A549 (cell line): ENCODE measurements around the gene RBKS. TPM values are rescaled to one million over a fixed set of nuclear protein-coding genes. Genes with fewer than 3 reads are reported as not detected.

Source experiments
- ATAC-seq, 2 experiments: fragments of 200-7000 bp in 1 of 2; fragments of >200 bp in 1 of 2; cut with Nextera tagmentation in 1 of 2; cut with Tn5 transposase in 1 of 2; 3 replicates each; pipeline versions ENCODE4 v1.8.0 to v1.9.1; 2018 to 2020; ENCODE audit warnings: mild to moderate bottlenecking in 1 of 2, moderate library complexity in 1 of 2
- CTCF ChIA-PET: fragments of 300-600 bp; sonication (Branson Sonifier 250); formaldehyde crosslinking; extraction: SDS; loops from one replicate; lab custom pipeline; 2021; ENCODE audit warnings: antibody characterized with exemption, inconsistent platforms; lab: Yijun Ruan, JAX
- POLR2A ChIA-PET: fragments of 350-600 bp; formaldehyde crosslinking; extraction: SDS; loops from one replicate; lab custom pipeline; 2021; ENCODE audit warnings: antibody characterized with exemption, inconsistent platforms; lab: Yijun Ruan, JAX
- DNase-seq, 2 experiments: peaks; one replicate each; pipeline versions ENCODE4 v3.0.0 to v3.0.0-alpha.2; 2011 to 2016; ENCODE audit warnings: low read depth in 1 of 2, low spot score in 1 of 2
- FAIRE-seq: peaks from 2 replicates; lab custom pipeline; 2011; peaks lifted over from hg19 to GRCh38; lab: Jason Lieb, UNC
- H3K27ac ChIP-seq, 2 experiments: fragments of >200 bp; sonication (Bioruptor Twin); formaldehyde crosslinking; 3 replicates each; pipeline ENCODE4 v1.5.1; 2016 to 2017
- H3K4me1 ChIP-seq: fragments of >200 bp; sonication (Bioruptor Twin); formaldehyde crosslinking; 3 replicates; pipeline ENCODE4 v1.6.1; 2016
- H3K4me2 ChIP-seq: fragments of >200 bp; sonication (Bioruptor Twin); formaldehyde crosslinking; 3 replicates; pipeline ENCODE4 v1.6.1; 2016
- H3K4me3 ChIP-seq: fragments of >200 bp; sonication (Bioruptor Twin); formaldehyde crosslinking; 3 replicates; pipeline ENCODE4 v1.5.1; 2016
- H3K9me3 ChIP-seq: fragments of >200 bp; sonication (Bioruptor Twin); formaldehyde crosslinking; 3 replicates; pipeline ENCODE4 v1.6.1; 2016
- EP300 ChIP-seq, 2 experiments: fragments of >200 bp; sonication (Bioruptor Twin); formaldehyde crosslinking; IDR thresholded peaks; 2 replicates in 1 of 2; 3 replicates in 1 of 2; pipeline ENCODE4 v1.6.1; 2016 to 2017
- ESRRA ChIP-seq: fragments of 150-350 bp; IDR thresholded peaks from 2 replicates; pipeline ENCODE4 v1.6.1; 2014; ENCODE audit warnings: mild to moderate bottlenecking, low read length, borderline replicate concordance
- FOSB ChIP-seq: fragments of 250-450 bp; sonication (Bioruptor Pico); IDR thresholded peaks from 2 replicates; pipeline ENCODE4 v1.5.0; 2020; ENCODE audit warnings: mild to moderate bottlenecking, moderate library complexity
- FOSL2 ChIP-seq, 2 experiments: fragments of 450-650 bp in 1 of 2; fragments of >200 bp in 1 of 2; sonication (Bioruptor Twin) in 1 of 2; formaldehyde crosslinking; IDR thresholded peaks; 2 replicates each; pipeline versions ENCODE4 v1.5.0 to v1.6.1; 2016 to 2020; ENCODE audit warnings: mild to moderate bottlenecking in 1 of 2, moderate library complexity in 1 of 2
- GATA3 ChIP-seq: IDR thresholded peaks from 2 replicates; pipeline ENCODE4 v1.6.1; 2012; ENCODE audit warnings: borderline replicate concordance
- HOXA7 ChIP-seq: fragments of 250-450 bp; sonication (Bioruptor Pico); IDR thresholded peaks from 2 replicates; pipeline ENCODE4 v1.5.0; 2020; ENCODE audit warnings: mild to moderate bottlenecking, moderate library complexity
- HOXB13 ChIP-seq: fragments of 250-450 bp; sonication (Bioruptor Pico); IDR thresholded peaks from 2 replicates; pipeline ENCODE4 v1.5.0; 2020; ENCODE audit warnings: low read depth, mild to moderate bottlenecking, moderate library complexity
- HOXB5 ChIP-seq: fragments of 250-450 bp; sonication (Bioruptor Pico); IDR thresholded peaks from 2 replicates; pipeline ENCODE4 v1.5.0; 2020; ENCODE audit warnings: mild to moderate bottlenecking, moderate library complexity
- JUN ChIP-seq, 2 experiments: fragments of >200 bp; sonication (Bioruptor Twin); formaldehyde crosslinking; IDR thresholded peaks; 2 replicates in 1 of 2; 3 replicates in 1 of 2; pipeline ENCODE4 v1.6.1; 2016 to 2017
- JUNB ChIP-seq: fragments of >200 bp; sonication (Bioruptor Twin); formaldehyde crosslinking; IDR thresholded peaks from 2 replicates; pipeline ENCODE4 v1.6.1; 2016
- KDM1A ChIP-seq: fragments of 200-600 bp; sonication (generic); IDR thresholded peaks from 2 replicates; pipeline ENCODE4 v1.6.1; 2016; ENCODE audit warnings: low read depth, mild to moderate bottlenecking
- KDM5A ChIP-seq: fragments of 200-600 bp; sonication (generic); IDR thresholded peaks from 2 replicates; pipeline ENCODE4 v1.6.1; 2016; ENCODE audit warnings: antibody characterized with exemption, mild to moderate bottlenecking
- MAZ ChIP-seq: fragments of 150-350 bp; IDR thresholded peaks from 2 replicates; pipeline ENCODE4 v1.6.1; 2014; ENCODE audit warnings: antibody characterized with exemption, low read depth, low read length, borderline replicate concordance
- MYC ChIP-seq: IDR thresholded peaks from 2 replicates; pipeline ENCODE4 v1.6.1; 2012; ENCODE audit warnings: mild to moderate bottlenecking, inconsistent platforms, low read length, improper control_type of control experiment, borderline replicate concordance
- NR3C1 ChIP-seq: fragments of >200 bp; sonication (Bioruptor Twin); formaldehyde crosslinking; IDR thresholded peaks from 3 replicates; pipeline ENCODE4 v1.6.1; 2017
- PHF8 ChIP-seq: fragments of 200-600 bp; sonication (generic); IDR thresholded peaks from 2 replicates; pipeline ENCODE4 v1.6.1; 2016; ENCODE audit warnings: low read depth, mild to moderate bottlenecking, antibody characterized with exemption, moderate library complexity, borderline replicate concordance
- POLR2AphosphoS2 ChIP-seq: conservative IDR thresholded peaks from 2 replicates; pipeline ENCODE4 v1.6.1; 2012; ENCODE audit warnings: low read length, improper control_type of control experiment, inconsistent platforms
- RNF2 ChIP-seq: fragments of 200-600 bp; sonication (generic); IDR thresholded peaks from 2 replicates; pipeline ENCODE4 v1.6.1; 2016; ENCODE audit warnings: low read depth, mild to moderate bottlenecking, antibody characterized with exemption, moderate library complexity, borderline replicate concordance
- SMC3 ChIP-seq: fragments of >200 bp; sonication (Bioruptor Twin); formaldehyde crosslinking; IDR thresholded peaks from 3 replicates; pipeline ENCODE4 v1.6.1; 2018; ENCODE audit warnings: inconsistent platforms
- TFCP2L1 ChIP-seq: fragments of 250-450 bp; sonication (Bioruptor Pico); IDR thresholded peaks from 2 replicates; pipeline ENCODE4 v1.5.0; 2021; ENCODE audit warnings: mild to moderate bottlenecking
- ZC3H11A ChIP-seq: fragments of 450-650 bp; IDR thresholded peaks from 2 replicates; pipeline ENCODE4 v1.6.1; 2014; ENCODE audit warnings: antibody characterized with exemption, mild to moderate bottlenecking
- ZSCAN20 ChIP-seq: fragments of 250-450 bp; sonication (Bioruptor Pico); IDR thresholded peaks from 2 replicates; pipeline ENCODE4 v1.8.0; 2022; ENCODE audit warnings: mild to moderate bottlenecking, moderate library complexity
- WGBS: methylation state at CpG from one replicate; pipeline ENCODE4 v1.1.6; 2017; ENCODE audit errors: missing lambda C conversion rate; 5-methylcytosine and 5-hydroxymethylcytosine counted together
- polyA plus RNA-seq, 4 experiments: library from polyadenylated mRNA; depleted of rRNA in 3 of 4; stranded (reverse); fragments of >200 nt; fragmentation: RNase III in 1 of 4; extraction: RNeasy Plus Mini Kit Qiagen cat#74134 plus additional on column Dnase treatment in 1 of 4; gene quantifications; 2 replicates in 3 of 4; 3 replicates in 1 of 4; pipeline ENCODE4 v1.2.3, GENCODE V29; 2011 to 2017
- TF ChIP-seq, protein P1 (sequence below): fragments of >200 bp; sonication (Bioruptor Twin); formaldehyde crosslinking; IDR thresholded peaks from 2 replicates; pipeline ENCODE4 v1.6.1; 2016
- TF ChIP-seq, protein P2 (sequence below): fragments of 250-450 bp; sonication (Bioruptor Pico); IDR thresholded peaks from 2 replicates; pipeline ENCODE4 v1.5.0; 2021; ENCODE audit warnings: mild to moderate bottlenecking, moderate library complexity, borderline replicate concordance
- TF ChIP-seq, protein P3 (sequence below): fragments of >200 bp; sonication (Bioruptor Twin); formaldehyde crosslinking; IDR thresholded peaks from 3 replicates; pipeline ENCODE4 v1.5.1; 2016

Gene RBKS
- polyA plus RNA-seq, 2 of the 4 experiments (the other 2 are of a cell fraction): 7.6 to 8.5 TPM

DNA sequence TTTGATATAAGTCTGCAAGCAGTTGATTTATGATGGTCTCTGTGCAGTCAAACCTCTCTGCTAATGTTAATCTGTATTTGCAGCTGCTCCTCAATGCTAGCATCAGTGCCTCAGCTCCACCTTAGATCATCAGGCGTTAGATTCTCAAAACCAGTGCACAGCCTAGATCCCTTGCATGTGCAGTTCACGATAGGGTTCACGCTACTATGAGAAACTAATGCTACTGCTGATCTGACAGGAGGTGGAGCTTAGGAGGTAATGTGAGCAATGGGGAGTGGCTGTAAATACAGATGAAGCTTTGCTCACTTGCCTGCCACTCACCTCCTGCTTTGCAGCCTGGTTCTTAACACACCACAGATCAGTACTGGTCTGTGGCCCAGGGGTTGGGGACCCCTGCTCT, 18.4 kb downstream of the RBKS start:
- H3K4me2 ChIP-seq: no peak overlapping the region
- no peak overlapping the region for H3K4me3 ChIP-seq
- FAIRE-seq: no peak
- WGBS: 85% methylated on average over 3 of the region's 3 CpGs
- DNase-seq: peak in 1 of 2 experiments; percentile 18
- H3K4me1 ChIP-seq: peaks cover 8% of the 10 kb centered on the region; the same call in 1 of the 3 replicates
- peaks cover 11% of the 10 kb centered on the region; the same call in 1 of the 3 replicates for H3K9me3 ChIP-seq
- TF ChIP-seq, protein P1, sequence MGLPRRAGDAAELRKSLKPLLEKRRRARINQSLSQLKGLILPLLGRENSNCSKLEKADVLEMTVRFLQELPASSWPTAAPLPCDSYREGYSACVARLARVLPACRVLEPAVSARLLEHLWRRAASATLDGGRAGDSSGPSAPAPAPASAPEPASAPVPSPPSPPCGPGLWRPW: no peak
- TF ChIP-seq FOSL2 (IDR thresholded peaks at IDR 0.05) (no peak), FOSL2 (CRISPR knock-in tag; IDR thresholded peaks at IDR 0.05) (no peak), MYC (no peak), HOXB13 (CRISPR knock-in tag) (no peak), SMC3 (no peak), TFCP2L1 (no peak), GATA3 (no peak), JUNB (no peak), PHF8 (no peak), KDM5A (no peak), POLR2AphosphoS2 (no peak), HOXB5 (CRISPR knock-in tag) (no peak)
- TF ChIP-seq, all 56 proteins: peak for 0
- no peak overlapping the region for H3K27ac ChIP-seq
- no peak for ATAC-seq
- ChIA-PET POLR2A (interaction anchor here (1.4 kb wide), 1 partner anchor 19 kb away, joined by 4 read pairs; the partner anchor contains the start of genes BABAM2 and RBKS), CTCF (interaction anchor here (0.6 to 1.5 kb wide), 5 partner anchors 39 to 978 kb away, joined by 3 to 6 read pairs (median 3); no protein-coding TSS in a partner anchor)

GRCh38 chr2:27870724-27871123, 19.5 kb downstream of the RBKS start:
- peaks cover 16% of the 10 kb centered on the region; the same call in 2 of the 3 replicates for H3K4me1 ChIP-seq
- H3K9me3 ChIP-seq: peaks cover under 1% of the 10 kb centered on the region; the same call in 1 of the 3 replicates
- FAIRE-seq (no peak), ATAC-seq (peak in 1 of 2 experiments; percentile 44; a peak in 2 of 6 replicates), DNase-seq (peak in 1 of 2 experiments; percentile 25)
- no peak overlapping the region; a peak in 1 of 6 replicates for H3K27ac ChIP-seq
- ChIA-PET POLR2A (interaction anchor here (1.4 kb wide), 1 partner anchor 20 kb away, joined by 4 read pairs; the partner anchor contains the start of genes BABAM2 and RBKS), CTCF (interaction anchor here (0.5 to 1.5 kb wide), 2 partner anchors 84 to 167 kb away, joined by 3 to 5 read pairs; no protein-coding TSS in a partner anchor)
- no peak for TF ChIP-seq ZC3H11A
- TF ChIP-seq FOSL2 (IDR thresholded peaks at IDR 0.05): no peak
- peak; percentile 17; the same call in 1 of the 2 replicates for TF ChIP-seq FOSL2 (CRISPR knock-in tag; IDR thresholded peaks at IDR 0.05)
- no peak for TF ChIP-seq POLR2AphosphoS2
- WGBS: 77% methylated on average over 3 of the region's 3 CpGs
- no peak overlapping the region for H3K4me2 ChIP-seq
- H3K4me3 ChIP-seq: no peak overlapping the region

GRCh38 chr2:27869763-27870162, 20.4 kb downstream of the RBKS start:
- no peak overlapping the region for H3K4me2 ChIP-seq
- ChIA-PET POLR2A (no interaction called here), CTCF (interaction anchor here (1.1 to 1.6 kb wide), 4 partner anchors 13 to 166 kb away, joined by 3 to 4 read pairs (median 3); no protein-coding TSS in a partner anchor)
- H3K9me3 ChIP-seq: no peaks in the 10 kb centered on the region
- no peak overlapping the region for H3K4me3 ChIP-seq
- H3K27ac ChIP-seq: no peak overlapping the region
- DNase-seq (no peak), FAIRE-seq (no peak), ATAC-seq (no peak)
- 77% methylated on average over 6 of the region's 6 CpGs for WGBS
- H3K4me1 ChIP-seq: peaks cover 17% of the 10 kb centered on the region
- no peak for TF ChIP-seq KDM1A
- TF ChIP-seq FOSB (CRISPR knock-in tag): no peak
- no peak for TF ChIP-seq ZC3H11A
- no peak for TF ChIP-seq RNF2
- TF ChIP-seq, protein P2, sequence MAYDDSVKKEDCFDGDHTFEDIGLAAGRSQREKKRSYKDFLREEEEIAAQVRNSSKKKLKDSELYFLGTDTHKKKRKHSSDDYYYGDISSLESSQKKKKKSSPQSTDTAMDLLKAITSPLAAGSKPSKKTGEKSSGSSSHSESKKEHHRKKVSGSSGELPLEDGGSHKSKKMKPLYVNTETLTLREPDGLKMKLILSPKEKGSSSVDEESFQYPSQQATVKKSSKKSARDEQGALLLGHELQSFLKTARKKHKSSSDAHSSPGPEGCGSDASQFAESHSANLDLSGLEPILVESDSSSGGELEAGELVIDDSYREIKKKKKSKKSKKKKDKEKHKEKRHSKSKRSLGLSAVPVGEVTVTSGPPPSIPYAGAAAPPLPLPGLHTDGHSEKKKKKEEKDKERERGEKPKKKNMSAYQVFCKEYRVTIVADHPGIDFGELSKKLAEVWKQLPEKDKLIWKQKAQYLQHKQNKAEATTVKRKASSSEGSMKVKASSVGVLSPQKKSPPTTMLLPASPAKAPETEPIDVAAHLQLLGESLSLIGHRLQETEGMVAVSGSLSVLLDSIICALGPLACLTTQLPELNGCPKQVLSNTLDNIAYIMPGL (CRISPR knock-in tag): no peak
- no peak for TF ChIP-seq ZSCAN20 (CRISPR knock-in tag)
- TF ChIP-seq ESRRA: no peak
- TF ChIP-seq, protein P3, sequence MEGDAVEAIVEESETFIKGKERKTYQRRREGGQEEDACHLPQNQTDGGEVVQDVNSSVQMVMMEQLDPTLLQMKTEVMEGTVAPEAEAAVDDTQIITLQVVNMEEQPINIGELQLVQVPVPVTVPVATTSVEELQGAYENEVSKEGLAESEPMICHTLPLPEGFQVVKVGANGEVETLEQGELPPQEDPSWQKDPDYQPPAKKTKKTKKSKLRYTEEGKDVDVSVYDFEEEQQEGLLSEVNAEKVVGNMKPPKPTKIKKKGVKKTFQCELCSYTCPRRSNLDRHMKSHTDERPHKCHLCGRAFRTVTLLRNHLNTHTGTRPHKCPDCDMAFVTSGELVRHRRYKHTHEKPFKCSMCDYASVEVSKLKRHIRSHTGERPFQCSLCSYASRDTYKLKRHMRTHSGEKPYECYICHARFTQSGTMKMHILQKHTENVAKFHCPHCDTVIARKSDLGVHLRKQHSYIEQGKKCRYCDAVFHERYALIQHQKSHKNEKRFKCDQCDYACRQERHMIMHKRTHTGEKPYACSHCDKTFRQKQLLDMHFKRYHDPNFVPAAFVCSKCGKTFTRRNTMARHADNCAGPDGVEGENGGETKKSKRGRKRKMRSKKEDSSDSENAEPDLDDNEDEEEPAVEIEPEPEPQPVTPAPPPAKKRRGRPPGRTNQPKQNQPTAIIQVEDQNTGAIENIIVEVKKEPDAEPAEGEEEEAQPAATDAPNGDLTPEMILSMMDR: no peak
- no peak for TF ChIP-seq JUN (IDR thresholded peaks at IDR 0.05)
- TF ChIP-seq HOXA7 (CRISPR knock-in tag): no peak
- TF ChIP-seq MAZ: no peak
- TF ChIP-seq, protein P1: no peak
- no peak for TF ChIP-seq EP300 (IDR thresholded peaks at IDR 0.05)
- TF ChIP-seq NR3C1: no peak
